NT2/D1 (cell line): ENCODE results near the gene VPS45.

Experiments used
- DNase-seq: peaks from one replicate; pipeline ENCODE4 v3.0.0-alpha.2; 2011; ENCODE audit warnings: low read depth, low spot score
- H3K27me3 ChIP-seq: 2 replicates; pipeline ENCODE4 v1.6.0; 2011; ENCODE audit warnings: mild to moderate bottlenecking; ENCODE audit not compliant: insufficient read length, insufficient read depth
- H3K36me3 ChIP-seq: 2 replicates; pipeline ENCODE4 v1.6.1; 2011; ENCODE audit warnings: mild to moderate bottlenecking, low read length, mixed read lengths; ENCODE audit not compliant: insufficient read depth, insufficient read length
- H3K4me1 ChIP-seq: 2 replicates; pipeline ENCODE4 v1.5.1; 2011; ENCODE audit not compliant: insufficient read depth, insufficient read length
- H3K4me3 ChIP-seq: 2 replicates; pipeline ENCODE4 v1.5.1; 2011; ENCODE audit warnings: low read depth; ENCODE audit not compliant: insufficient read length
- H3K9ac ChIP-seq: 2 replicates; pipeline ENCODE4 v1.6.0; 2011; ENCODE audit warnings: low read depth; ENCODE audit not compliant: insufficient read length
- H3K9me3 ChIP-seq: 2 replicates; pipeline ENCODE4 v1.5.1; 2011; ENCODE audit warnings: mild to moderate bottlenecking, low read length; ENCODE audit not compliant: insufficient read depth
- SUZ12 ChIP-seq: IDR thresholded peaks from 2 replicates; pipeline ENCODE4 v1.6.1; 2011; ENCODE audit not compliant: insufficient read length, insufficient read depth; ENCODE audit errors: extremely low read depth
- YY1 ChIP-seq: IDR thresholded peaks from 2 replicates; pipeline ENCODE4 v1.6.1; 2011; ENCODE audit not compliant: insufficient read length, insufficient read depth
- ZNF274 ChIP-seq: IDR thresholded peaks from 2 replicates; pipeline ENCODE4 v1.6.1; 2011; ENCODE audit warnings: mild to moderate bottlenecking, low read depth, low read length

Gene VPS45

DNA sequence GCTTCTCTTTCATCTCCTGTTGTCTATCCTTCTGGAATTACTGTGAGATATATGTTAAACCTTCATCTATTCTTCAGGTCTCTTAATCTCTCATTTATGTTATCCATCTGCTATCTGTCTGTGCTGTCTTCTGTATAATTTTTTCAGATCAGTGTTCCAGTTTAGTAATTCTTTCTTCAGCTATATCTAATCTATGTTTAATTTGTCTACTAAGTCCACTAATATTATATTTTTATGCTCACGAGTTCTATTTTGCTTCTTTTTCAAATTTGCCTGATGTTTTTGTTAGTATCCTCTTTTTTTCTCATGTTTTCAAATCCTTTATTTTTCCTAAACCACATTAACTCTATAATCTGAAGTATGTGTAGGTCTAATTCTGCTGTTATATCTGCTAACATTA lies 47.5 kb downstream of the VPS45 start:
- DNase-seq, result no peak
- no peak overlapping the region for H3K4me3 ChIP-seq
- peaks cover 19% of the 10 kb centered on the region for H3K36me3 ChIP-seq
- H3K4me1 ChIP-seq, result no peaks in the 10 kb centered on the region
- H3K9ac ChIP-seq, result no peak overlapping the region
- H3K9me3 ChIP-seq, result peaks cover 14% of the 10 kb centered on the region
- no peak for TF ChIP-seq SUZ12
- TF ChIP-seq YY1, result no peak
- no peak for TF ChIP-seq ZNF274
- H3K27me3 ChIP-seq, result no peaks in the 10 kb centered on the region

- peaks cover 14% of the 10 kb centered on the region for H3K9me3 ChIP-seq
These were observed 51.1 kb downstream of the VPS45 start for GRCh38 chr1:150118716-150119115.

GRCh38 chr1:150121236-150121862 lies 53.8 kb downstream of the VPS45 start:
- Histone ChIP-seq H3K27me3 (no peaks in the 10 kb centered on the region), H3K4me3 (no peak overlapping the region), H3K9me3 (no peaks in the 10 kb centered on the region), H3K4me1 (no peaks in the 10 kb centered on the region), H3K36me3 (peaks cover 2% of the 10 kb centered on the region), H3K9ac (no peak overlapping the region)
- TF ChIP-seq SUZ12, result no peak
- TF ChIP-seq ZNF274, result no peak
- no peak for TF ChIP-seq YY1
- no peak for DNase-seq

More at GRCh38 chr1:150118716-150119115, 51.1 kb downstream of the VPS45 start:
- Histone ChIP-seq H3K36me3 (peaks cover 2% of the 10 kb centered on the region), H3K27me3 (no peaks in the 10 kb centered on the region), H3K4me3 (no peak overlapping the region), H3K4me1 (no peaks in the 10 kb centered on the region), H3K9ac (no peak overlapping the region)
- TF ChIP-seq SUZ12, result no peak
- TF ChIP-seq ZNF274, result no peak
- TF ChIP-seq YY1, result no peak
- no peak for DNase-seq

- Histone ChIP-seq H3K4me3 (no peak overlapping the region), H3K27me3 (no peaks in the 10 kb centered on the region), H3K36me3 (peaks cover 2% of the 10 kb centered on the region), H3K9ac (no peak overlapping the region), H3K4me1 (no peaks in the 10 kb centered on the region), H3K9me3 (no peaks in the 10 kb centered on the region)
- TF ChIP-seq YY1 (no peak), ZNF274 (no peak), SUZ12 (no peak)
- no peak for DNase-seq
These were observed 59.2 kb downstream of the VPS45 start for GRCh38 chr1:150126811-150127210.

DNA sequence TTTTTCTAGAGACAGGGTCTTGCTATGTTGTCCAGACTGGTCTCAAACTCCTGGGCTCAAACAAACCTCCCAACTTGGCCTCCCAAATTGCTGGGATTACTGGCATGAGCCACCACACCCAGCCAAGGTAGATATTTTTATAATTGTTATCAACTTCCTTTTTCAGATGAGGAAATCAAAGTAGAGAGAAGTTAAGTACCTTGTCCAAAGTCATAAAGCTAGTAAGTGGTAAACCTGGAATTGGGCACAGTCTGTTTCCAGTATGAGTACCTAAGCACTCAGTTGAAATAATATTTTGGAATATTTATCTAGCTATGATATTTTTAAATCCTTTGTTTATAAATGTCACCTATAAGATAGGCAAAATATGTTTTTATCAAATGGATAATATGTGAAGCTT lies 59.9 kb downstream of the VPS45 start:
- DNase-seq, result no peak
- Histone ChIP-seq H3K36me3 (no peaks in the 10 kb centered on the region), H3K27me3 (no peaks in the 10 kb centered on the region), H3K9me3 (no peaks in the 10 kb centered on the region), H3K9ac (no peak overlapping the region), H3K4me3 (no peak overlapping the region), H3K4me1 (no peaks in the 10 kb centered on the region)
- TF ChIP-seq SUZ12 (no peak), YY1 (no peak), ZNF274 (no peak)

DNA sequence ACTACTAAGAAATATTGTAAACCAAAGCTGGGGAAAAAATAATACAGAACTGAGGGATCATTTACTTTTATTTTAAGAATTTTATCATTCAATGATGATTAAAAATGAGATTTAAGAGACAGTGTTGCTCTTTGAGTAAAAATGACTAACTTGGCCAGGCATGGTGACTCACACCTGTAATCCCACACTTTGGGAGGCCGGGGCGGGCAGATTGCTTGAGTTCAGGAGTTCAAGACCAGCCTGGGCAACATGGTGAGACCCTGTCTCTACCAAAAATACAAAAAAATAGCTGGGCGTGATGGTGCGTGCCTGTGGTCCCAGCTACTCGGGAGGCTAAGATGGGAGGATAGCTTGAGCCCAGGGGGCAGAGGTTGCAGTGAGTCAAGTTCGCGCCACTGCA lies 60.3 kb downstream of the VPS45 start:
- H3K4me3 ChIP-seq, result no peak overlapping the region
- no peaks in the 10 kb centered on the region for H3K27me3 ChIP-seq
- TF ChIP-seq YY1 (no peak), SUZ12 (no peak), ZNF274 (no peak)
- H3K9ac ChIP-seq, result no peak overlapping the region
- H3K4me1 ChIP-seq, result no peaks in the 10 kb centered on the region
- no peaks in the 10 kb centered on the region for H3K9me3 ChIP-seq
- H3K36me3 ChIP-seq, result no peaks in the 10 kb centered on the region
- no peak for DNase-seq

DNA sequence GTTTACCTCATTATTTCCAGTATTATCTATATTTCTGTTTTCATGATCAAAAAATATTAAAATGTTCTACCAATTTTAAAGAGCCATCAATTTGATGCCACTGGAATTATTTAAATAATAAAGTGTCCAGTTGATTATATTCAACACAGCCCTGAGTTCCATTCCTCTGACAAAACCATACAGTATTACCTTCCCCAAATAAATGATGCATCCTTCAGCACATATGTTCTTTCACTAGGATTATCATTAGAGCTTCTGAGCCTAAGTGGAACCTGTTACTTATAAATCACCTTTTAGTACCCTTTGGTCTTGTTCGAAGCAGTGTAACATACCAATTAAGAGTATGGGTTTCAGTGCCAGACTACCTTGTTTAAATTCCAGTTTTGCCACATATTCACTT lies 64.8 kb downstream of the VPS45 start:
- DNase-seq, result no peak

More for the DNA sequence above, 64.8 kb downstream of the VPS45 start:
- H3K9ac ChIP-seq, result no peak overlapping the region
- no peaks in the 10 kb centered on the region for H3K4me1 ChIP-seq
- H3K9me3 ChIP-seq, result no peaks in the 10 kb centered on the region
- no peak overlapping the region for H3K4me3 ChIP-seq
- no peaks in the 10 kb centered on the region for H3K27me3 ChIP-seq
- TF ChIP-seq SUZ12 (no peak), ZNF274 (no peak), YY1 (no peak)
- H3K36me3 ChIP-seq, result no peaks in the 10 kb centered on the region
